OCI-LY1 (cell line): ENCODE data around the gene DBT.

Experiments
- H2AFZ ChIP-seq: fragments of 200-600 bp; sonication (generic), shearing (Covaris generic); 2 replicates; pipeline ENCODE4 v1.6.0; 2014; ENCODE audit warnings: antibody characterized with exemption, mild to moderate bottlenecking, low read length
- H3F3A ChIP-seq: fragments of 200-600 bp; sonication (generic), shearing (Covaris generic); 2 replicates; pipeline ENCODE4 v1.6.0; 2014; ENCODE audit warnings: mild to moderate bottlenecking, antibody characterized with exemption, low read length, moderate library complexity; ENCODE audit not compliant: insufficient read depth
- H3K27ac ChIP-seq: fragments of 200-600 bp; sonication (generic); 2 replicates; pipeline ENCODE4 v1.5.1; 2014; ENCODE audit warnings: low read length, mixed run types, mild to moderate bottlenecking, low read depth; ENCODE audit not compliant: poor library complexity, severe bottlenecking
- H3K27me3 ChIP-seq: fragments of 200-600 bp; sonication (generic); 2 replicates; pipeline ENCODE4 v1.6.0; 2014; ENCODE audit warnings: antibody characterized with exemption, mild to moderate bottlenecking, low read length, moderate library complexity; ENCODE audit not compliant: insufficient read depth
- H3K36me3 ChIP-seq: fragments of 200-600 bp; sonication (generic); 2 replicates; pipeline ENCODE4 v1.6.1; 2014; ENCODE audit warnings: mild to moderate bottlenecking, antibody characterized with exemption, low read length, moderate library complexity, mixed read lengths; ENCODE audit not compliant: insufficient read depth
- H3K4me1 ChIP-seq: fragments of 200-600 bp; sonication (generic); 2 replicates; pipeline ENCODE4 v1.5.1; 2014; ENCODE audit warnings: mild to moderate bottlenecking, low read length, moderate library complexity; ENCODE audit not compliant: insufficient read depth, severe bottlenecking
- H3K4me2 ChIP-seq: fragments of 200-600 bp; sonication (generic), shearing (Covaris generic); 2 replicates; pipeline ENCODE4 v1.6.1; 2014; ENCODE audit warnings: low read length
- H3K4me3 ChIP-seq: fragments of 200-600 bp; sonication (generic); 2 replicates; pipeline ENCODE4 v1.5.1; 2014; ENCODE audit warnings: low read length, low read depth, mild to moderate bottlenecking, mixed read lengths; ENCODE audit not compliant: poor library complexity, severe bottlenecking
- H3K79me2 ChIP-seq: fragments of 200-600 bp; shearing (Covaris generic); 2 replicates; pipeline ENCODE4 v1.6.1; 2016; ENCODE audit warnings: mixed run types, low read length, mixed read lengths; ENCODE audit not compliant: insufficient read depth
- H3K9ac ChIP-seq: fragments of 200-600 bp; sonication (generic), shearing (Covaris generic); 2 replicates; pipeline ENCODE4 v1.6.1; 2014; ENCODE audit warnings: mild to moderate bottlenecking, low read length, mixed read lengths
- H3K9me2 ChIP-seq: fragments of 200-600 bp; sonication (generic), shearing (Covaris generic); 2 replicates; pipeline ENCODE4 v1.6.1; 2014; ENCODE audit warnings: low read depth, mild to moderate bottlenecking, low read length, mixed read lengths
- H3K9me3 ChIP-seq: fragments of 200-600 bp; shearing (Covaris generic); 2 replicates; pipeline ENCODE4 v1.6.1; 2014; ENCODE audit warnings: low read length, mixed read lengths
- H4K20me1 ChIP-seq: fragments of 200-600 bp; sonication (generic), shearing (Covaris generic); 2 replicates; pipeline ENCODE4 v1.6.0; 2016; ENCODE audit warnings: mild to moderate bottlenecking, low read length; ENCODE audit not compliant: insufficient read depth
- EZH2 ChIP-seq: fragments of 200-600 bp; sonication (generic), shearing (Covaris generic); IDR thresholded peaks from 2 replicates; pipeline ENCODE4 v1.8.0; 2017; ENCODE audit warnings: borderline replicate concordance, mixed run types, mild to moderate bottlenecking, antibody characterized with exemption, low read length, moderate library complexity, mixed read lengths
- TF ChIP-seq, protein P1 (sequence below): fragments of 200-600 bp; sonication (generic), shearing (Covaris generic); IDR thresholded peaks from 2 replicates; pipeline ENCODE4 v1.5.1; 2017; ENCODE audit warnings: mild to moderate bottlenecking, antibody characterized with exemption, low read length, moderate library complexity, mixed read lengths

DBT gene

DNA sequence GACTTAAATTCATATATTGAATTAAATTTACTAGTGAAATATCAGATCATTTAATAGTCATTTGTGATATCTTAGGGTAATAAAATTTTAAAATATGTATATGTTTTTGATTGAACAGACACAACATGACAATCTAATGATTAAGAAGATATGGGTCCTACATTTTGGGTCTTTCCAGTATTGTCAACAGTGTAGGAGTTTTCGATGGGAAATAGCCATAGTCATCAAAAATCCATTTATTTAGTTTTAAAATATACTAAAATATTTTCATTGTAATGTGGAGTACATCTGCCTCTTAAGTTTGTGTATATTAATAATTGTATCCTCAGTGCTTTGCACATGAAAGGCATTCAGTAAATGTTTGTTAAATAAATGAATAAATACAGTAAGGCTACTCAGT is 102.7 kb downstream of the DBT start:
- Histone ChIP-seq H3K27me3 (no peaks in the 10 kb centered on the region), H3K4me1 (peaks cover 1% of the 10 kb centered on the region), H3K9me2 (no peaks in the 10 kb centered on the region), H3K36me3 (peaks cover 76% of the 10 kb centered on the region), H3K9me3 (no peaks in the 10 kb centered on the region), H3K79me2 (no peaks in the 10 kb centered on the region), H3K9ac (no peak overlapping the region), H2AFZ (no peak overlapping the region), H3K4me3 (no peak overlapping the region), H3K27ac (no peak overlapping the region), H3F3A (no peaks in the 10 kb centered on the region), H3K4me2 (no peak overlapping the region), H4K20me1 (no peaks in the 10 kb centered on the region)
- TF ChIP-seq, protein P1, sequence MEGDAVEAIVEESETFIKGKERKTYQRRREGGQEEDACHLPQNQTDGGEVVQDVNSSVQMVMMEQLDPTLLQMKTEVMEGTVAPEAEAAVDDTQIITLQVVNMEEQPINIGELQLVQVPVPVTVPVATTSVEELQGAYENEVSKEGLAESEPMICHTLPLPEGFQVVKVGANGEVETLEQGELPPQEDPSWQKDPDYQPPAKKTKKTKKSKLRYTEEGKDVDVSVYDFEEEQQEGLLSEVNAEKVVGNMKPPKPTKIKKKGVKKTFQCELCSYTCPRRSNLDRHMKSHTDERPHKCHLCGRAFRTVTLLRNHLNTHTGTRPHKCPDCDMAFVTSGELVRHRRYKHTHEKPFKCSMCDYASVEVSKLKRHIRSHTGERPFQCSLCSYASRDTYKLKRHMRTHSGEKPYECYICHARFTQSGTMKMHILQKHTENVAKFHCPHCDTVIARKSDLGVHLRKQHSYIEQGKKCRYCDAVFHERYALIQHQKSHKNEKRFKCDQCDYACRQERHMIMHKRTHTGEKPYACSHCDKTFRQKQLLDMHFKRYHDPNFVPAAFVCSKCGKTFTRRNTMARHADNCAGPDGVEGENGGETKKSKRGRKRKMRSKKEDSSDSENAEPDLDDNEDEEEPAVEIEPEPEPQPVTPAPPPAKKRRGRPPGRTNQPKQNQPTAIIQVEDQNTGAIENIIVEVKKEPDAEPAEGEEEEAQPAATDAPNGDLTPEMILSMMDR = no peak
- no peak for TF ChIP-seq EZH2

DNA sequence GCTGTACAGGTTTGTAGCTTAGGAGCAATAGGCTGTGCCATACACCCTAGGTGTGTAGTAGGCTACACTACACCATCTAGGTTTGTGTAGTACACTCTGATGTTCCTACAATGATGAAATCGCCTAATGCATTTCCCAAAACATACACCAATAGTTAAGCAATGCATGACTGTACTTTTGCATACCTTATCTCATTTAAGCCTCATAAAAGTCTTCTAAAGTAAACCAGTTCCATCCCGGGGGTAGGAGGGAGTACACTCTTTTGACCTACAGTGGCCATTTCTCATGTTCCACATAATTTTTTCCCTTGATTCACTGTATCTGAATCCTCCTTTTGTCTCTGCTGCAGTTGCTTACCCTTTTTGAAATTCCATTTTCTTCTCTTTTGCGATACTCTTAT is 104.5 kb downstream of the DBT start:
- H3K36me3 ChIP-seq = peaks cover 90% of the 10 kb centered on the region

DNA sequence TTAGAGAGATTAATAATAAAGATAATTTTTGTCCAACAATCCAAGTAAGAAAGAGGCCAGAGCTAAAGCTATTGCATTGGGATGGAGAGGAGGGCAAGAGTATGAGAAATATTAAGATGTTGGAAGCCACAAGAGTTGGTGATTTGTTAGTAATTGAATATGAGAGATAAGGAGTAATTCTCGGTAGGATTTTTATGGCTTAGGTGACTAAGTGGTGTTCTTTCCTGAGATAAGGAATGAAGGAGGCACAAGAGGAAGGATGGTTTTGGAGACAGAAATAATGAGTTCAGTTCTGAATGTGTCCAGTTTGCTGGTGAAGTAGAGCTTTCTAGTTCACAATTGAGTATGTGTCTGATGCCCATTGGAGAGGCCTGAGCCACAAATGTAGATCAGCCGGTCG is 107.3 kb downstream of the DBT start:
- Histone ChIP-seq H3F3A (no peaks in the 10 kb centered on the region), H2AFZ (no peak overlapping the region), H4K20me1 (no peaks in the 10 kb centered on the region), H3K4me1 (no peaks in the 10 kb centered on the region), H3K4me3 (no peak overlapping the region), H3K27ac (no peak overlapping the region), H3K36me3 (peaks cover 94% of the 10 kb centered on the region), H3K9ac (no peak overlapping the region), H3K27me3 (no peaks in the 10 kb centered on the region), H3K79me2 (no peaks in the 10 kb centered on the region), H3K4me2 (no peak overlapping the region), H3K9me2 (no peaks in the 10 kb centered on the region), H3K9me3 (no peaks in the 10 kb centered on the region)
- TF ChIP-seq, protein P1 = no peak
- no peak for TF ChIP-seq EZH2

More for the DNA sequence above, 104.5 kb downstream of the DBT start:
- Histone ChIP-seq H3K9me3 (no peaks in the 10 kb centered on the region), H3F3A (no peaks in the 10 kb centered on the region), H3K27ac (no peak overlapping the region), H3K9ac (no peak overlapping the region), H3K4me1 (no peaks in the 10 kb centered on the region), H2AFZ (no peak overlapping the region), H3K4me2 (no peak overlapping the region), H3K4me3 (no peak overlapping the region), H3K9me2 (no peaks in the 10 kb centered on the region), H3K27me3 (no peaks in the 10 kb centered on the region), H4K20me1 (no peaks in the 10 kb centered on the region), H3K79me2 (no peaks in the 10 kb centered on the region)
- no peak for TF ChIP-seq EZH2
- TF ChIP-seq, protein P1 = no peak
